Stimulated activated CD4-positive, alpha-beta T cell treated with anti-CD3 and anti-CD28 coated beads, Interleukin-4, amount 100 ng/mL, for 1 hour (primary cell): ENCODE data around the gene THTPA.
"Not testable (repeated sequence)": the region's sequence is repeated elsewhere in the genome, so short reads cannot be mapped to it uniquely, and the experiment has no call there.

Experiments
- DNase-seq: peaks from one replicate; pipeline ENCODE4 v3.0.0-alpha.2; 2020

The THTPA gene

GRCh38 chr14:23568021-23568599, 12.0 kb downstream of the THTPA start:
- DNase-seq = no peak

GRCh38 chr14:23568600-23569331, 12.7 kb downstream of the THTPA start:
- no peak for DNase-seq

GRCh38 chr14:23569443-23570151, 13.5 kb downstream of the THTPA start:
- no peak for DNase-seq

GRCh38 chr14:23570806-23571483, 14.9 kb downstream of the THTPA start:
- no peak for DNase-seq

- DNase-seq = no peak
Observed at GRCh38 chr14:23571701-23572523, 15.8 kb downstream of the THTPA start.

GRCh38 chr14:23572524-23572828, 16.4 kb downstream of the THTPA start:
- DNase-seq = no peak

- no peak for DNase-seq
Observed at GRCh38 chr14:23572836-23573235, 16.8 kb downstream of the THTPA start.

GRCh38 chr14:23573384-23574015, 17.4 kb downstream of the THTPA start:
- no peak for DNase-seq

GRCh38 chr14:23577004-23577681, 21.1 kb downstream of the THTPA start:
- DNase-seq = no peak

GRCh38 chr14:23577710-23578392, 21.8 kb downstream of the THTPA start:
- DNase-seq = no peak

GRCh38 chr14:23578560-23579310, 22.7 kb downstream of the THTPA start, which contains the start of gene JPH4:
JPH4 (minus strand) TSS chr14:23578790; CDS start chr14:23577453, 1,337 bp downstream.
- no peak for DNase-seq

- DNase-seq = no peak
Observed at GRCh38 chr14:23579311-23579630, 23.2 kb downstream of the THTPA start.

GRCh38 chr14:23579739-23580138, 23.7 kb downstream of the THTPA start:
- DNase-seq = no peak

GRCh38 chr14:23580152-23580926, 24.3 kb downstream of the THTPA start:
- DNase-seq = no peak

- no peak for DNase-seq
Observed at GRCh38 chr14:23580948-23581281, 24.8 kb downstream of the THTPA start.

- no peak for DNase-seq
Observed at GRCh38 chr14:23582906-23583760, 27.1 kb downstream of the THTPA start.

GRCh38 chr14:23583761-23584526, 27.9 kb downstream of the THTPA start:
- DNase-seq = not testable (repeated sequence)
